Adipose tissue (tissue), 3 donors: ENCODE results near the gene MTRF1. TPM values are rescaled to one million over a fixed set of nuclear protein-coding genes. Genes with fewer than 3 reads are reported as not detected.

ENCODE experiments used
- H3K27ac ChIP-seq: one replicate; pipeline ENCODE4 v1.5.1; 2013; ENCODE audit warnings: low read depth, low read length
- WGBS, 3 donors: extraction: QIAGEN DNeasy Blood & Tissue Kit; methylation state at CpG; one replicate each; pipeline ENCODE4 v1.1.7; 2013; 5-methylcytosine and 5-hydroxymethylcytosine counted together
- polyA plus RNA-seq, 3 donors: library from polyadenylated mRNA; stranded (reverse); fragments of 200-250 nt; gene quantifications; one replicate each; pipeline ENCODE4 v1.2.3, GENCODE V29; 2013
- donor health status: healthy with polysubstance abuse.
- donor health status: Bipolar disorder and iron deficiency.
- donor health status: healthy.

Gene MTRF1, protein sequence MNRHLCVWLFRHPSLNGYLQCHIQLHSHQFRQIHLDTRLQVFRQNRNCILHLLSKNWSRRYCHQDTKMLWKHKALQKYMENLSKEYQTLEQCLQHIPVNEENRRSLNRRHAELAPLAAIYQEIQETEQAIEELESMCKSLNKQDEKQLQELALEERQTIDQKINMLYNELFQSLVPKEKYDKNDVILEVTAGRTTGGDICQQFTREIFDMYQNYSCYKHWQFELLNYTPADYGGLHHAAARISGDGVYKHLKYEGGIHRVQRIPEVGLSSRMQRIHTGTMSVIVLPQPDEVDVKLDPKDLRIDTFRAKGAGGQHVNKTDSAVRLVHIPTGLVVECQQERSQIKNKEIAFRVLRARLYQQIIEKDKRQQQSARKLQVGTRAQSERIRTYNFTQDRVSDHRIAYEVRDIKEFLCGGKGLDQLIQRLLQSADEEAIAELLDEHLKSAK
- 1 to 10 TPM; 5.2 to 6.0 (median 5.6) TPM for polyA plus RNA-seq

- H3K27ac ChIP-seq = no peak within 1 kb of the TSS
- WGBS, 3 donors = 0 to 1% (median 0%) methylated on average over 32 of the region's 32 CpGs
Observed at GRCh38 chr13:41263261-41263971, at the start of gene MTRF1. TSS of gene MTRF1 (minus strand) at chr13:41263576. CDS start at chr13:41260907, 2,669 bp downstream.

GRCh38 chr13:41313117-41313516 lies 49.7 kb upstream of the MTRF1 start:
- no peak overlapping the region for H3K27ac ChIP-seq
- 29 to 69% (median 67%) methylated on average over 5 of the region's 5 CpGs for WGBS, 3 donors

- WGBS, 3 donors = 0 to 1% (median 0%) methylated on average over 11 of the region's 11 CpGs
- H3K27ac ChIP-seq = no peak overlapping the region
Observed at GRCh38 chr13:41312176-41312500, 48.8 kb upstream of the MTRF1 start.

GRCh38 chr13:41311406-41312175 lies 48.2 kb upstream of the MTRF1 start:
- WGBS, 3 donors = 0 to 1% (median 0%) methylated on average over 60 to 73 of the region's 73 CpGs
- H3K27ac ChIP-seq = no peak overlapping the region

- 0% methylated on average over 32 of the region's 32 CpGs for WGBS, 3 donors
- no peak within 1 kb of the TSS for H3K27ac ChIP-seq
Observed at GRCh38 chr13:41310963-41311405, 47.6 kb upstream of the MTRF1 start, which contains the start of gene NAA16. TSS of gene NAA16 (plus strand) at chr13:41311267. CDS start at chr13:41311529, 262 bp downstream.

DNA sequence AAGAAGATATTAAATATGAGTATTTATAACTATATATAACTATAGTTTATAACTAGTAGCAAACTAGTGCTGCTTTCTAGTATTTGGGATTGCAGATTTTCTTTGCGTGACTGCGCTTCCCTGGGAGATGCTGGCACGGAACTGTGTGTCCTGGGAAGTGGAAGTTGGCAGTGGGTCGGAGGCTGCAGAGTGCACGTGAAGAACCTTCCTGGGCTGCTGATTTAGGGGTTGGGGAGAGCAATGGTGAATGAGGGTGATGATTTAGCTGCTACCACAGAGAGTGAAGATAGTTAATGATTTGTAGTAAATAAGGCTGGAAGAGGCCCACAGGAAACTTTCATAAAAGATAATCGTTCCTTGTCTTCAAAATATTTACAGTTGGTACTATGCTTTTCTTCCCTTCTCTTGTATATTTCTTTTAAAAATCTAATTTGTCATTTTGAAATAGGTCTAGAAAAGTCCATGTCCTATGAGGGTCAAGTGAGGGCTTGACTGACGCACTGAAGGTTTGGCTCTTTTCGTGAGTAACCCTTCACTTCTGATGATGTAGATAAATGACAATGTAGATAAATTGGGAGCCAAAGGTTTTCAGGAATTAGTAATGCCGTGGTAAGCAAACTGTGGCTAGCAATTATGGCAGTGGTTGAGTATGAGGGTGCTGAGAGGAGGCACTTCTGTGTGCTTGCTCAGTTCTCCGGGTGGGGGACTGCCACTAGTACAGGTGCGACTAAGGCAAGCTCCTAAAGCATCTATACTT lies 44.7 kb upstream of the MTRF1 start:
- WGBS, 3 donors = 81 to 88% (median 81%) methylated on average over 11 of the region's 11 CpGs
- no peak overlapping the region for H3K27ac ChIP-seq

DNA sequence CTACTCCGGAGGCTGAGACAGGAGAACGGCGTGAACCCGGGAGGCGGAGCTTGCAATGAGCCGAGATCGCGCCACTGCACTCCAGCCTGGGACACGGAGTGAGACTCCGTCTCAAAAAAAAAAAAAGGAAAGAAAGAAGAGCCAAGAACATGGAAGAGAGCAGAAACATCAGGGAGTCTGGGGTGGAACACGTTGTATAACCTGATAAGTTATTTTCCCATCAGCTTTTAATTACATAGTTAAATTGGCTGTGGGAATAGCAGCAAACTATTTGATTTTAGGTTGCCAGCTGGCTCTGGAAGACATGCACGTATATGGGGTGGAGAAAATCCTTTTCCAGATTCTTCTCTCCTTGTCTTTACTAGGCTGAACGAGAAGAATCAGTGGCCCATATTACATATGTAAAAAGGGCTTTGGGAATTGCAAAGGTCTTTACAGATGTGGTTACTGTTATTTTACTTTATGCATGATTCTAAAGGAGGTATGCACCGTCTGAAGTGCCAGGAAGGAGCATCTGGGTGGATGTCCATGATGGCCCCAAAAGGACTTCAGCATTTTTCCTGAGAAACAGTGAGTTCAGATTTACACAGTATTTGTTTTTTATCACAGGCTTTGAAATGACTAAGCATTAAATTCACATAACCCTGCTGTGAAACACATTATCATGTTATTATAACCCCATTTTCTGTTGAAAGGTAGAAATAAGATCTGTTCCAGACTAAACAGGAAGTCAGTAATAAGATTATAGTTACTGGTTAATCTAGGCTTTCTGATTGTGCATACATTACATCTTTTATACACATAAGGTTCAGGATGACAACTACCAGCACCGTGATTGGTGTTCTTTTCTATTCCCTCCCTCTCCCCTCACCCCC lies 43.1 kb upstream of the MTRF1 start:
- WGBS, 3 donors = 54 to 87% (median 81%) methylated on average over 15 of the region's 15 CpGs
- no peak overlapping the region for H3K27ac ChIP-seq

- no peak overlapping the region for H3K27ac ChIP-seq
Observed at GRCh38 chr13:41304551-41304950, 41.2 kb upstream of the MTRF1 start.

- WGBS, 3 donors = 97 to 100% (median 99%) methylated on average over 3 of the region's 3 CpGs
- H3K27ac ChIP-seq = no peak overlapping the region
Observed at GRCh38 chr13:41302743-41303142, 39.4 kb upstream of the MTRF1 start.

DNA sequence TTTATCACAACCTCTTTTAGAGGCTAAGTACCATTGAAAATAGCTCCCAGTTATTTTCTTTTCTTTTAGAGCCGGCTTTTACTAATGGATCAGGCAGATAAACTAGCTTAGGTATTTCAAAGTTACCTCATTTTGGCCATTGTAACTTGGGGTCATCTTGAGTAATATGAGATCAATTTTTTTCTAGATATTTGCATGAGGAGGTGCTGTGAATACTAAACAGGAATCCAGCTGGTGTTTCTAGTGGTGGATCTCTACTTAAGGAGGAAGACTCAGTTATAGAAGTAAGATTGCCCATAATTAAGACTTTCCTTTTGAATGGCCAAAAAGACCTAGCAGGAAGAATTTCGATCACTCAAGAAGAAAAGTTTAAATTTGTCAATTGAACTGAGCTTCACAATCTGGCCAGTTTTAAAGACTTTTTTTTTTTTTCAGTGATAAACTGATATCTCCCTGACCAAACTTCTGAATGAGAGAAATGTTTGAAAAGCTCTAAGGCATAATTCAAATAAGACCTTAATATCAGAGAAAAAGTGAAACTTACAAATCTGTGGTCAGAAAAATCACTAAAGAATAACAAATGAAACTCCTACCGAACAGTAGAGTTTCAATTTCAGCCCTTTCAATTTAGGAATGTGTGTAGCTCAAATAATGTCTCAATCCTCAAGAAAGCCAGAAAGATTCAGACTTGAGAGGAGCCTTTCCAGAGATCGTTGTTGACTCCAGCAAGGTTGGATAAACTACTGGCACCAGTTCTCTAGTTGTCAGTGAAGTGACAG lies 36.1 kb upstream of the MTRF1 start:
- 89 to 96% (median 94%) methylated on average over 4 of the region's 4 CpGs for WGBS, 3 donors
- no peak overlapping the region for H3K27ac ChIP-seq

DNA sequence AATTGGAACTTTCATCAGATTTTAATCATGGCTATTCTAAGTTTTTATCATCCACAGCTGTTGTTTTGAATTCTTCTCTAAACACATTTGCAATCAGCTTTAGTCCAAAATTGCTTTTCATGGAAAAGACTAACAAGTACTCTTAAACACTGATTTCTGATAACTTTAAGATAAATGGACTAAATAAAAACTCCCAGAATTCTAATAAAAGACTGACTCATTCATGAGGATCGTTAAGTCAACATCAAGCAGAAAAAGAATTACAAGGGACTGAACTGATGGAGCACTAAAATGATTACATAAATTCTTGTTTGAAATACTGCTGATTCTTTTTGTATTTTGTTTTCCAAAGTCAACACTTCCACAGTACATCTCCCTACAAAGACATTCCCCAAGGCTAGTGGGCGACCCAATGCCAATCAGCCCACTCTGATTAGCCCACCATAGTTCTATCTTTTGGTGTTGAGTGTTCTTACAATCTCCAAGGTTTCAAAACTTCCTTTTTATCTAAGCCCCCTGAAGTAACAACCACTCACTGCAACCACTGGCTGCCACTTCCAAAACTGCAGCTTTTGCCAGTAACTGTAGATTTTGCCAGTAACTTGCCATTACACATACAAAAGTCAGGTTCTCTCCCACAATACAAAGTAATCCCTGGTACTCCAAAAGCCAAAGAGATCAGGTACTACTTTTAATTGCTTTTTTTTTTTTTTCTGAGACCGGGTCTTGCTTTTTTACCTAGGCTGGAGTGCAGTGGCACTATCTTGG lies 33.7 kb upstream of the MTRF1 start:
- H3K27ac ChIP-seq = no peak overlapping the region
- 82 to 87% (median 87%) methylated on average over 3 of the region's 3 CpGs for WGBS, 3 donors

DNA sequence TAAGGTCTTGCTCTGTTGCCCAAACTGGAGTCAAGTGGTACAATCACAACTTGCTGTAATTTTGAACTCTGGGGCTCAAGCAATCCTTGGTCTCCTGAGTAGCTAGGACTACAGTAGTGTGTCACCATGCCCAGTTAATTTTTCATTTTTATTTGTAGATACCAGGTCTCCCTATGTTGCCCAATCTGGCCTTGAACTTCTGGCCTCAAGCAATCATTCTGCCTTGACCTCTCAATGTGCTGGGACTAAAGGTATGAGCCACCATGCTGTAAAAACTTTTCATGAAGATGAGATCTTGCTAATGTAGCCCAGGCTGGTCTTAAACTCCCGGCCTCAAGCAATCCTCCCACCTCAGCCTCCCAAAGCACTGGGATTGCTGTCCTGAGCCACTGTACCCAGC lies 32.6 kb upstream of the MTRF1 start:
- WGBS, 3 donors = 94 to 97% (median 95%) methylated on average over 1 of the region's 1 CpG
- no peak overlapping the region for H3K27ac ChIP-seq

DNA sequence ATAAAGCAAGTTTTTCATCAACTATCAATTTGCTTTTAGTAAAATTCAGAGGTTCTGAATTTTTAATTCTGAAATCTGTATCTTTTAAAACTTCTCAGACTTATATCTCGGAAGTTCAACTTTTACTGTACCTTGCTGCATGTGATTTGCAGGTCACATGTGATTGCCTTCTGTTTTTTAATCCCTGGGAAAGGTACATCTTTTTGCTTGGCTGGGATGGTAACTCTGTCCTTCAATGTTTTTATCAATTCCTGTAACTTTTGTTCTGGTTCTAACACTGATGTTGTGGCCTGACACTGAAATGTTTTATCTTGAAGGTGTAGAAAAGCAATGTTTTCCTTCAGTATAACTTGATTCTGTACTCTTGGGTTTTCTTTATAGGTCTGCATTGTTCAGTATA lies 31.5 kb upstream of the MTRF1 start:
- WGBS, 3 donors = 90 to 97% (median 94%) methylated on average over 1 of the region's 1 CpG
- H3K27ac ChIP-seq = no peak overlapping the region

DNA sequence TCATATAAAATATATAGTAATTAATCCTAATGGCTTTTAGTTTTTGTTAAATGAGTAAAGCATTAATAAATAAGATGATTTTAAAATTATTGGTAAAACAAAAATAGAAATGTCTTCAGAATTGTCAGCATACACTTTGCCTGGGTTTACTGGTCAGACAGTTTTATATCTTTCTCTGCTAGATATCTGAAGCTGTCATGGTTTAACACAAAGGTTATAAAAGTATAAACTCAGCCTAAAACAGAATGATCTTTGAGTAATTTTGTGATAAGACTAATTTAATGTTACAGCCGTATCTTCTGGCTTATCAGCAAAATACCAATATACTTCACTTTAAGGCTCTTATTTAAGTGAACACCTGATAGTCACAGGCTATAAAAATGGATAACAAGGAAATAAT lies 29.9 kb upstream of the MTRF1 start:
- WGBS, 3 donors = 77 to 95% (median 91%) methylated on average over 1 of the region's 1 CpG
- no peak overlapping the region for H3K27ac ChIP-seq

- 93 to 97% (median 96%) methylated on average over 7 of the region's 7 CpGs for WGBS, 3 donors
- no peak overlapping the region for H3K27ac ChIP-seq
Observed at GRCh38 chr13:41291246-41291645, 27.9 kb upstream of the MTRF1 start.

DNA sequence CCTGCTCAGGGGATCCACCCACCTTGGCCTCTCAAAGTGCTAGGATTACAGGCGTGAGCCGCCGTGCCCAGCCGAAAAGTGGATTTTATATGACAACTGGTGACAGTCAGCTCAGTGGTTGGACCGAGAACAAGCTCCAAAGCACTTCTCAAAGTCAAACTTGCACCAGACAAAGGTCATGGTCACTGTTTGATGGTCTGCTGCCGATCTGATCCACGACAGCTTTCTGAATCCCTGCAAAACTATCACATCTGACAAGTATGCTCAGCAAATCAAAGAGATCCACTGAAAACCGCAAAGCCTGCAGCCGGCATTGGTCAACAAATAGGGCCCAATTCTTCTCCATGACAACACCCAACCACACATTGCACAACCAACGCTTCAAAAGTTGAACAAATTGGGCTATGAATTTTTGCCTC lies 26.1 kb upstream of the MTRF1 start:
- WGBS, 3 donors = 81 to 88% (median 84%) methylated on average over 10 of the region's 10 CpGs
- no peak overlapping the region for H3K27ac ChIP-seq
